Upper lobe of left lung (tissue), 4 donors: ENCODE measurements around the gene RPS3A.
"Not testable (repeated sequence)": the region's sequence is repeated elsewhere in the genome, so short reads cannot be mapped to it uniquely, and the experiment has no call there.

Experiments
- CTCF ChIP-seq, 6 experiments: fragments of 450-650 bp in 4 of 6; fragments of 200-600 bp in 2 of 6; sonication (generic) in 2 of 6; IDR thresholded peaks; one replicate each; pipeline ENCODE4 v1.5.1; 2016 to 2019; ENCODE audit warnings: antibody characterized with exemption in 6 of 6
- EP300 ChIP-seq, 4 donors: sonication (generic); formaldehyde crosslinking; IDR thresholded peaks; one replicate each; pipeline ENCODE4 v1.5.1; 2017; ENCODE audit warnings: antibody characterized with exemption in 4 of 4, control low read depth in 2 of 4
- POLR2A ChIP-seq, 4 donors: fragments of 450-650 bp; IDR thresholded peaks; one replicate each; pipeline ENCODE4 v1.5.1; 2016 to 2017; ENCODE audit warnings: antibody characterized with exemption in 4 of 4, mild to moderate bottlenecking in 2 of 4

GRCh38 chr4:151136048-151136447, 36.6 kb downstream of the RPS3A start:
- not testable (repeated sequence) for TF ChIP-seq CTCF, POLR2A, EP300 (IDR thresholded peaks at IDR 0.05)
